ENCODE results near the gene PAK6. TPM values are rescaled to one million over a fixed set of nuclear protein-coding genes. Genes with fewer than 3 reads are reported as not detected.

The PAK6 gene
- total RNA-seq, 2 donors from 2014 or later: 7.7 to 9.1 TPM

DNA sequence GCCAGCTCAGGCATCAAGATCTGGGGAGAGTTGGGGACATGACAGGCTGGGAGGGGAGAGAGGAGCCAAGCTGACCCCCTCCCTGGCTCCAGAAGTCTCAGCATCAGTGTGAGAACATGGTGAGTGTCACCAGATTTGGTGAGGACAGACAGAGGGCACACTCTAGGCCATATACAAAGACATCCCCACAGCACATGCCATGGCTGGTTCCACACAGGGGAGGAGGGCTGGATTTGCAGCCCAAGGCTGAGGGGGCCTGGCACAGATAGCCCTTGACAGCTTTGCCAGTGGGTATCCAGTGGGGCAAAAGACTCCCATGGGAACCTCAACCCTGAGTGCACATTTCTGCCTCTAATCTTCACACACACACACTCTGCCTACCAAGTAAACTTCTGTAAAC is 54.1 kb downstream of the PAK6 start:
- Histone ChIP-seq H3K9ac (ENCODE audit: extremely low read depth, low read length, poor library complexity, severe bottlenecking) (no peak overlapping the region), H3K4me3 (ENCODE audit: low read length) (no peak overlapping the region), H3K9me3 (ENCODE audit: control insufficient read depth, low read length) (no peaks in the 10 kb centered on the region), H3K36me3 (ENCODE audit: control insufficient read depth, insufficient read depth, low read length) (no peaks in the 10 kb centered on the region), H3K27me3 (ENCODE audit: control insufficient read depth, insufficient read depth, low read length, poor library complexity, severe bottlenecking) (peaks cover 96% of the 10 kb centered on the region), H3K27ac (ENCODE audit: low read depth, low read length) (no peak overlapping the region), H3K4me1 (ENCODE audit: control insufficient read depth, insufficient read depth, low read length) (no peaks in the 10 kb centered on the region)
- DNase-seq: no peak
- H3K27me3 Mint-ChIP-seq (ENCODE audit: insufficient read depth): peaks cover 93% of the 10 kb centered on the region
- no peak overlapping the region for H3K4me3 Mint-ChIP-seq
- TF ChIP-seq, protein P1, sequence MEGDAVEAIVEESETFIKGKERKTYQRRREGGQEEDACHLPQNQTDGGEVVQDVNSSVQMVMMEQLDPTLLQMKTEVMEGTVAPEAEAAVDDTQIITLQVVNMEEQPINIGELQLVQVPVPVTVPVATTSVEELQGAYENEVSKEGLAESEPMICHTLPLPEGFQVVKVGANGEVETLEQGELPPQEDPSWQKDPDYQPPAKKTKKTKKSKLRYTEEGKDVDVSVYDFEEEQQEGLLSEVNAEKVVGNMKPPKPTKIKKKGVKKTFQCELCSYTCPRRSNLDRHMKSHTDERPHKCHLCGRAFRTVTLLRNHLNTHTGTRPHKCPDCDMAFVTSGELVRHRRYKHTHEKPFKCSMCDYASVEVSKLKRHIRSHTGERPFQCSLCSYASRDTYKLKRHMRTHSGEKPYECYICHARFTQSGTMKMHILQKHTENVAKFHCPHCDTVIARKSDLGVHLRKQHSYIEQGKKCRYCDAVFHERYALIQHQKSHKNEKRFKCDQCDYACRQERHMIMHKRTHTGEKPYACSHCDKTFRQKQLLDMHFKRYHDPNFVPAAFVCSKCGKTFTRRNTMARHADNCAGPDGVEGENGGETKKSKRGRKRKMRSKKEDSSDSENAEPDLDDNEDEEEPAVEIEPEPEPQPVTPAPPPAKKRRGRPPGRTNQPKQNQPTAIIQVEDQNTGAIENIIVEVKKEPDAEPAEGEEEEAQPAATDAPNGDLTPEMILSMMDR (conservative IDR thresholded peaks at IDR 0.05): no peak
- H3K9me3 Mint-ChIP-seq: no peaks in the 10 kb centered on the region
- H3K27ac Mint-ChIP-seq: no peak overlapping the region
- peaks cover 9% of the 10 kb centered on the region for H3K4me1 Mint-ChIP-seq
- H3K36me3 Mint-ChIP-seq (ENCODE audit: low read depth): no peaks in the 10 kb centered on the region

DNA sequence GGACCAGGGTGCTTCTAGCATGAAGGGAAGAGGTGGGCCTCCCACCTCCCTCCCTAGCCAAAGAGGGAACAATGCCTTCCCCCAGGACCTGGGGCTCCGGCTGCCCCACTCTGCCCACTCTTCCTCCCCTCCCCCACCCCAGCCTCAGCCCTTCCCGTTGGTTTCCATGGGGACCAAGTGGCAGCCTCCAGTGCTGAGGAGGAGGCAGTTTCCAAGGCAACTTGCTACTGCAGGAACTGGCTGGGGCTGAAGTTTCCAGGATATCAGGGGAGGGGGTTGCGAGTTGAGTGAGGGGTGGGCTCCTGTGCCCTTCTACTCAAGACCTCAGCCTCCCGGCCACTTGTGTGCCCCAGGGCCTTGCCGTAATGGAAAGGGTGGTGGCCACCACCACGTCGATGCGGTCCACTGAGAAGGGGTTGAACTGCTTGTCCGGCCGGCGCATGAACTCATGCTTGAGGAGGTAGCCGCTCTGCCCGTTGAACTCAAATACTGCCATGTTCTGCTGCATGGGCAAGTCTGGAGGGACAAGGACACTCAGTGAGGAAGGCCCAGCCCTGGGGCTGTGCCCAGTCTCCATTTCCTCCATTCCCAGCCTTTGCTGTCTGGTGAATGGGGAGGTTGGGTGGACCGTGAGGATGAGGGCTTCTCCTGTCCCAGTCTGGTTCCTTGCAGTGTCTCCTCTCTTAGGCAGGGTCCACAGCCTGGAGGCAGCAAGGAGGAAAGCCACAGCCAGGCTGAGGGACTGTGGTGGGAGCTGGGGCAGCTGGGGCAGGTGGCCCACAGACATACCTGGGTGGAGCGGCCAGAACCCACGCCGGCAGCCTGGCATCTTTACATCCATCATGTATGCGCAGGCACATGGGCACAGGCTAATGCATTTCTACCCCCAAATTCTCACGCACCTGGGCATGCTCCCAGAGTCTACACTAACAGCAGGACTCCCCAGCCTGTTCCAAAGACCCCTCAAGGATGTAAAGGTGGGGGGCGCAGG is 55.3 kb downstream of the PAK6 start:
- no peak for DNase-seq
- TF ChIP-seq, protein P1 (conservative IDR thresholded peaks at IDR 0.05): no peak
- H3K27me3 ChIP-seq (ENCODE audit: control insufficient read depth, insufficient read depth, low read length, poor library complexity, severe bottlenecking): peaks cover 85% of the 10 kb centered on the region
- Mint-ChIP-seq H3K4me1 (peaks cover 9% of the 10 kb centered on the region), H3K27me3 (ENCODE audit: insufficient read depth) (peaks cover 90% of the 10 kb centered on the region), H3K4me3 (no peak overlapping the region), H3K9me3 (peaks cover under 1% of the 10 kb centered on the region), H3K27ac (no peak overlapping the region), H3K36me3 (ENCODE audit: low read depth) (no peaks in the 10 kb centered on the region)
- H3K36me3 ChIP-seq (ENCODE audit: control insufficient read depth, insufficient read depth, low read length): no peaks in the 10 kb centered on the region
- no peaks in the 10 kb centered on the region for H3K9me3 ChIP-seq (ENCODE audit: control insufficient read depth, low read length)
- 88 to 89% methylated on average over 11 to 20 of the region's 20 CpGs for WGBS, 2 experiments (ENCODE audit: insufficient coverage in 1 of 2, insufficient read length in 1 of 2)
- no peak overlapping the region for H3K27ac ChIP-seq (ENCODE audit: low read depth, low read length)
- H3K9ac ChIP-seq (ENCODE audit: extremely low read depth, low read length, poor library complexity, severe bottlenecking): no peak overlapping the region
- no peak overlapping the region for H3K4me3 ChIP-seq (ENCODE audit: low read length)
- H3K4me1 ChIP-seq (ENCODE audit: control insufficient read depth, insufficient read depth, low read length): no peaks in the 10 kb centered on the region

DNA sequence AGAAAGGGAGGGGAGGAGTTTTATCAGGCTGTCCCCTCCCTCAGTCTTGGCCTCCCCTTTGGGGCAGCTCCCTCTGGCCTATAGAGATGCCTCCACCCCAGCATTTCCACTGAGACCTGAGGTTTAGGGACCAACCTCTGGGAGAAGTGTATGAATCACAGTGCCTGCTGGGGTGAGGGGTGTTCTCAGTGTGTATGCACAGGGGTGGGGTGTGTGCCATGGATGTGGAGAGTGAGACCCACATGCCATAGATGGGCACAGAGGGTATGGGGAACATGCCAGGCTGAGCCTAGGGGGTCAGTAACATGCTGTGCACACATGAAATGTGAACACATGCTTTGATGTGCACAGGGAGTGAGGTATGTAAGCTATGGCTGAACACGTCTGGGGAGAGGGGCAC is 56.4 kb downstream of the PAK6 start:
- peaks cover 9% of the 10 kb centered on the region for H3K4me1 Mint-ChIP-seq
- Histone ChIP-seq H3K27me3 (ENCODE audit: control insufficient read depth, insufficient read depth, low read length, poor library complexity, severe bottlenecking) (peaks cover 74% of the 10 kb centered on the region), H3K4me3 (ENCODE audit: low read length) (no peak overlapping the region), H3K27ac (ENCODE audit: low read depth, low read length) (no peak overlapping the region), H3K9me3 (ENCODE audit: control insufficient read depth, low read length) (peaks cover 2% of the 10 kb centered on the region), H3K9ac (ENCODE audit: extremely low read depth, low read length, poor library complexity, severe bottlenecking) (no peak overlapping the region), H3K4me1 (ENCODE audit: control insufficient read depth, insufficient read depth, low read length) (no peaks in the 10 kb centered on the region), H3K36me3 (ENCODE audit: control insufficient read depth, insufficient read depth, low read length) (no peaks in the 10 kb centered on the region)
- TF ChIP-seq, protein P1 (conservative IDR thresholded peaks at IDR 0.05): no peak
- no peaks in the 10 kb centered on the region for H3K36me3 Mint-ChIP-seq (ENCODE audit: low read depth)
- peaks cover 9% of the 10 kb centered on the region for H3K9me3 Mint-ChIP-seq
- no peak for DNase-seq
- WGBS, 2 experiments (ENCODE audit: insufficient coverage in 1 of 2, insufficient read length in 1 of 2): 90 to 100% methylated on average over 1 of the region's 1 CpG
- H3K27me3 Mint-ChIP-seq (ENCODE audit: insufficient read depth): peaks cover 86% of the 10 kb centered on the region
- H3K27ac Mint-ChIP-seq: no peak overlapping the region
- no peak overlapping the region for H3K4me3 Mint-ChIP-seq
